ENCODE data around the gene SSBP4. TPM values are rescaled to one million over a fixed set of nuclear protein-coding genes. Genes with fewer than 3 reads are reported as not detected.

Gene SSBP4
- total RNA-seq, 1 experiment from 2014 or later: 46.1 TPM

DNA sequence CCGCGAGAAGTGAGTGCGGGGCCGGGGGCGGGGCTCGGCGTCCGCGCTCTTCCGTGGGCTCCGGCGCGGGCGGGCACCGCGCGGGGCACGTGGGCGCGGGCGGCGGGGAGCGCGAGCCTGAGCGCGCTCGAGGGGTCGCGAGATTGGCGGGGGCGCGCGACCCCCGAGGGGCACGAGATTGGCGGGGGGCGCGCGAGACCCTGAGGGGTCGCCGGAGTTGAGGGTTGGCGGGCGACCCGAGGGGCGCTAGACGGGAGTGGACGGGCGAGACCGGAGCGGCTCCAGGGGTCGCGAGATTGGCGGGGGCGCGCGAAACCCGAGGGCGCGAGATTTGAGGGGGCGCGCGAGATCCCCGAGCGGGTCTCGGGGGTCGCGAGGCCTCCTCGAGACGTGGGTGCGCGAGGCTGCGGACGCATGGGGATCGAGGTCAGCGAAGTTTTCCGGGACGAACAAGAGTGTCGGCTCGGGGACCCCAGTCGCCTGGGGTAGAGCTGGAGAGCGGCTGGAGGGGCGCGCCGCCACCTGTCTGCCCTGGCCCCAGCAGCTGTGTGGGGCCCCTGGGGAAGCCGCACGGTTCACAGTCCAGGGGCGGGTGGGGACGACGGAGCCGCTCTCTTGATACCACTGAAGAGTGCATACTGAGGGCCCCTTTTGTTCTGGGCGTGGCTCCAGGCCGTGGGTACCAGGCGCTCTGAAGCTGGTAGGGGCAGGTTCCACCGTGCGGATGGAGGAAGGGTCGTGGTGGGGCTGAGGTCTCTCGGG, 682 bp downstream of the SSBP4 start:
- Histone ChIP-seq H3K27me3 (ENCODE audit: insufficient read depth, low read length) (no peaks in the 10 kb centered on the region; the same call in 1 of the 2 replicates), H4K8ac (replicated peaks; ENCODE audit: insufficient read length, low read depth, low read length) (no peak overlapping the region), H3K9ac (ENCODE audit: extremely low read depth, insufficient read length, low read length) (no peak overlapping the region), H2BK5ac (ENCODE audit: insufficient read length, low read length) (no peak overlapping the region), H4K20me1 (ENCODE audit: control insufficient read depth, insufficient read depth, insufficient read length) (no peaks in the 10 kb centered on the region), H4K91ac (ENCODE audit: insufficient read length, low read depth, low read length) (no peak overlapping the region), H2AFZ (ENCODE audit: low read length) (no peak overlapping the region), H3K23ac (ENCODE audit: insufficient read length, low read depth, low read length) (no peak overlapping the region), H2BK12ac (ENCODE audit: insufficient read length, low read depth, low read length) (no peak overlapping the region), H3K79me2 (ENCODE audit: insufficient read depth, low read length) (no peaks in the 10 kb centered on the region), H3K4ac (ENCODE audit: low read depth, low read length) (no peak overlapping the region), H2BK120ac (ENCODE audit: low read depth, low read length, poor library complexity, severe bottlenecking) (no peak overlapping the region), H3K27ac (ENCODE audit: insufficient read length, low read depth, low read length) (no peak overlapping the region), H3K4me1 (ENCODE audit: insufficient read depth, low read length) (peaks cover 8% of the 10 kb centered on the region; the same call in 1 of the 2 replicates), H3K56ac (ENCODE audit: insufficient read length, low read depth, low read length) (no peak overlapping the region), H3K23me2 (ENCODE audit: insufficient read length, low read depth, low read length, poor library complexity, severe bottlenecking) (peaks cover 14% of the 10 kb centered on the region), H3K79me1 (ENCODE audit: insufficient read depth, low read depth, low read length, poor library complexity, severe bottlenecking) (no peaks in the 10 kb centered on the region), H2AK5ac (ENCODE audit: insufficient read length, low read length) (no peak overlapping the region), H4K5ac (ENCODE audit: insufficient read length, low read depth, low read length) (no peak overlapping the region), H3K18ac (ENCODE audit: insufficient read length, low read depth, low read length) (no peak overlapping the region), H3K4me2 (ENCODE audit: insufficient read depth, insufficient read length, low read length) (peak overlapping the region; percentile 14), H3T11ph (ENCODE audit: low read length) (no peak overlapping the region), H3K14ac (ENCODE audit: insufficient read depth, low read length) (no peak overlapping the region), H2BK15ac (ENCODE audit: low read depth, low read length) (no peak overlapping the region), H3K9me3 (ENCODE audit: control insufficient read depth, low read depth, low read length) (no peaks in the 10 kb centered on the region), H2BK20ac (ENCODE audit: low read depth, low read length, poor library complexity, severe bottlenecking) (no peak overlapping the region)
- no CpG with 5 or more reads among the region's 97 CpGs for WGBS (ENCODE audit: extremely low coverage, insufficient read length, low lambda C conversion rate)
- Mint-ChIP-seq H3K36me3 (ENCODE audit: insufficient read depth in 1 of 3, low read depth in 3 of 3) (peaks cover 0 to 5% (median 0%) of the 10 kb centered on the region in 3 experiments; a peak in 1 of 7 replicates), H3K27me3 (ENCODE audit: low read depth) (peaks cover 57% of the 10 kb centered on the region), H3K4me3 (peak overlapping the region; percentile 72 to 83), H3K9me3 (no peaks in the 10 kb centered on the region; a peak in 2 of 5 replicates), H3K27ac (no peak overlapping the region), H3K4me1 (peaks cover 43 to 64% of the 10 kb centered on the region in 2 experiments)
- DNase-seq: no peak
- TF ChIP-seq, protein P1, sequence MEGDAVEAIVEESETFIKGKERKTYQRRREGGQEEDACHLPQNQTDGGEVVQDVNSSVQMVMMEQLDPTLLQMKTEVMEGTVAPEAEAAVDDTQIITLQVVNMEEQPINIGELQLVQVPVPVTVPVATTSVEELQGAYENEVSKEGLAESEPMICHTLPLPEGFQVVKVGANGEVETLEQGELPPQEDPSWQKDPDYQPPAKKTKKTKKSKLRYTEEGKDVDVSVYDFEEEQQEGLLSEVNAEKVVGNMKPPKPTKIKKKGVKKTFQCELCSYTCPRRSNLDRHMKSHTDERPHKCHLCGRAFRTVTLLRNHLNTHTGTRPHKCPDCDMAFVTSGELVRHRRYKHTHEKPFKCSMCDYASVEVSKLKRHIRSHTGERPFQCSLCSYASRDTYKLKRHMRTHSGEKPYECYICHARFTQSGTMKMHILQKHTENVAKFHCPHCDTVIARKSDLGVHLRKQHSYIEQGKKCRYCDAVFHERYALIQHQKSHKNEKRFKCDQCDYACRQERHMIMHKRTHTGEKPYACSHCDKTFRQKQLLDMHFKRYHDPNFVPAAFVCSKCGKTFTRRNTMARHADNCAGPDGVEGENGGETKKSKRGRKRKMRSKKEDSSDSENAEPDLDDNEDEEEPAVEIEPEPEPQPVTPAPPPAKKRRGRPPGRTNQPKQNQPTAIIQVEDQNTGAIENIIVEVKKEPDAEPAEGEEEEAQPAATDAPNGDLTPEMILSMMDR (conservative IDR thresholded peaks at IDR 0.05): no peak

Data from H9 (cell line).